ENCODE data around the gene FAM90A1. TPM values are rescaled to one million over a fixed set of nuclear protein-coding genes. Genes with fewer than 3 reads are reported as not detected.
"Not testable (repeated sequence)": the region's sequence is repeated elsewhere in the genome, so short reads cannot be mapped to it uniquely, and the experiment has no call there.

The FAM90A1 gene
- total RNA-seq, 2 donors from 2014 or later, result 0.40 TPM; not detected in 1

DNA sequence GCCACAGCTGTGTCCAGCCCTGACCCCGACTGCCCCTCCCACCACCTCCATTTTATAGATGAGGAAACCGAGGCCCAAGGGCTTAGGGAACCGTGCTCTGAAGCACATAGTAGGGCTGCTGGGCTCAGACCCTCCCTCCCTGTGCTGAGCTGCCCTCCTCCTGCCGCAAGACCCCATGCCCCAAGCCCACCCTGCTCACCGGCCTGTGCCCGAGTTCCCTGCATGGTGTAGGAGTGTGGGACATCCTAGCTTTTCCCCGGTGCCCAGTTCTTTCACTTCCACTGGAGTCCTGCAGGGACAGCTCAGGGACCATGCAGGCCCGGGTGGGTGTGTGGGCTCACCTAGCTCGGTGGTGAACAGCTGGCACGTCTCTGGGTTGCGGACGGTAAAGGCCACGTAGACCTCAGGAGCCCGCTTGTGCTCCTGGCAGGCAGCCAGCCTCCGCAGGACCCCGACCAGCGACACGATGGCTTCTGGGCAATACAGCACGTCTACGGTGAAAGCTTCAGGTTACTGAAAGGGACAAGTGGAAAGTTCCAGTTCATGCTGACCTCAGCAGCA lies 6.6 kb upstream of the FAM90A1 start:
- not testable (repeated sequence) for H3K9me3 ChIP-seq (ENCODE audit: control insufficient read depth, low read length); H3K9me3 Mint-ChIP-seq; H3K27me3 Mint-ChIP-seq (ENCODE audit: insufficient read depth); H3K4me1 Mint-ChIP-seq; H3K4me3 Mint-ChIP-seq; H3K27me3 ChIP-seq (ENCODE audit: control insufficient read depth, insufficient read depth, low read length, poor library complexity, severe bottlenecking); H3K4me1 ChIP-seq (ENCODE audit: control insufficient read depth, insufficient read depth, low read length); H3K36me3 Mint-ChIP-seq (ENCODE audit: low read depth); DNase-seq; H3K4me3 ChIP-seq (ENCODE audit: low read length); H3K27ac ChIP-seq (ENCODE audit: low read depth, low read length); H3K27ac Mint-ChIP-seq; H3K36me3 ChIP-seq (ENCODE audit: control insufficient read depth, insufficient read depth, low read length); H3K9ac ChIP-seq (ENCODE audit: extremely low read depth, low read length, poor library complexity, severe bottlenecking)
- 87 to 100% methylated on average over 1 to 18 of the region's 20 CpGs for WGBS, 2 experiments (ENCODE audit: insufficient coverage in 1 of 2, insufficient read length in 1 of 2)

DNA sequence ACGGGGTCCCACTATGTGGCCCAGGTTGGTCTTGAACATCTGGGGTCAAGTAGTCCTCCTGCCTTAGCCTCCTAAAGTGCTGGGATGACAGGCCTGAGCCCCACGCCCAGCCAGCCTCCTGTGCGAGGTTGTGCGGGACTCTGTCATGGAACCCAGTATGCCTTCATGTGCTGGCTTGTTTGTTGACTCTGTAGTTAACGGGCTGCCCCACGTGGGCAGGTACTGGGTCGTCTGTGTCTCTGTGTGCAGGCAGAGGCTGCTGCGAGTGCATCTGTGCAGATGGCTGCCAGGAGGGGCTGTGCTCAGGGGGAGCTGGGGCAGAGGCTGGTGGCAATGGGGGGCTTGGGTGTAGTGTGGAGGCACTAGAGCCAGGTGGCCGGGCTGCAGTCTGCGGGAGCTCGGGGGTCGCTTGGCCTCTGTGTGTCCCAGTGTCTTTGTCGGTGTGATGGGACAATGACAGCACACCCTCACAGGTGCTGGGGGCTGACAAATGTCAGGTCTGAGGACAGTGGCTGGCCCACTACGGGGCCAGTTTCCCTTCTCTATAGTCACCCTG lies 6.0 kb upstream of the FAM90A1 start:
- 89 to 100% methylated on average over 4 to 14 of the region's 14 CpGs for WGBS, 2 experiments (ENCODE audit: insufficient coverage in 1 of 2, insufficient read length in 1 of 2)

DNA sequence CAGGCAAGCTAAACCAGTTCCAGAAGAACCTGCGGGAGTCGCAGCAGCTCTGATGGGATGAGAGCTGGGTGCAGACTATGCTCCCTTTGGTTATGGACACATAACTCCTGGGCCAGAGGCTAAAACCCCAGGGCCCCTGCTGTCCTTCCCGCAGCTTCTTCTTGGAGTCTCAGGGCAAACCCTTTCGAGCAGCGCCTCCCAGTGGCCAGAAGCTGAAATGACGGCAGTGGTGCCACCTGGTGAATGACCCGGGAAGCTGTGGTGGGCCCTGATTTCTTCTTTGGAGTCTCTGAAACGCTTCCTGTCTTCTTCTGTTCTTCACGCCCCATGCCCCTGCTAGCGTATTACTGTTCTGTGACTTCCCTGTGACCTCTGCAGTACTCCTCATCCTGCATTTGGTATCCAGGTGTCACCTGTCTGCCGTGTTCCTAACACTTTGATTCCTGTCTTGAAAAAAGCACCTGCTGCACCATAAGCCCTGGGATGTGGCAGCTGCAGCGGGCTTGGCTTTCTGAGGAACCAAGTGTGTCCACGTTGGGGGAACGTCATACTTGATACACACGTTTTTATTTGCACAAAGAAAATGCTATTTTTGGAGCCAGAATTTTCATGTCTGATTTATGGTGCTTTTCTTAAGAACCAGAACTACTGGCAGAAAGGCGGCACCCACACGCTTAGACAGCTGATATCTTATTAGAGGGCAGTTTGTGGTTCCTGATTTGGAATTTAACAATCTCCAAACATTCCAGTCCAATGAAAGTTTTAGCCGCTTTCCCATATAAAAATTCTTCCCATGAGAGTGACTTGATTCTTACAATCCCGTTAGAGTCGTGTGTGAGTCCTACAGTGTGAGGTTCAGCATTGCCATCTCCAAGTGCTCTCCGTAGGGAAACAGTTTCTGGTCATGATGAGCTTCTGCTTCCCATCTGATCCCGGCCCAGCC lies 4.5 kb upstream of the FAM90A1 start:
- not testable (repeated sequence) for H3K36me3 Mint-ChIP-seq (ENCODE audit: low read depth); H3K4me3 ChIP-seq (ENCODE audit: low read length); H3K36me3 ChIP-seq (ENCODE audit: control insufficient read depth, insufficient read depth, low read length); H3K9me3 ChIP-seq (ENCODE audit: control insufficient read depth, low read length); H3K27me3 Mint-ChIP-seq (ENCODE audit: insufficient read depth); H3K9me3 Mint-ChIP-seq; H3K27ac Mint-ChIP-seq; H3K9ac ChIP-seq (ENCODE audit: extremely low read depth, low read length, poor library complexity, severe bottlenecking); H3K4me1 Mint-ChIP-seq; H3K27me3 ChIP-seq (ENCODE audit: control insufficient read depth, insufficient read depth, low read length, poor library complexity, severe bottlenecking); H3K27ac ChIP-seq (ENCODE audit: low read depth, low read length); H3K4me1 ChIP-seq (ENCODE audit: control insufficient read depth, insufficient read depth, low read length); H3K4me3 Mint-ChIP-seq
- WGBS, 2 experiments (ENCODE audit: insufficient coverage in 1 of 2, insufficient read length in 1 of 2), result 64 to 81% methylated on average over 12 to 22 of the region's 22 CpGs
- peak; percentile 98 for TF ChIP-seq CTCF (conservative IDR thresholded peaks at IDR 0.05)
- DNase-seq, result peak; percentile 92

More for the DNA sequence above, 6.0 kb upstream of the FAM90A1 start:
- H3K9me3 Mint-ChIP-seq; H3K4me3 ChIP-seq (ENCODE audit: low read length); H3K9me3 ChIP-seq (ENCODE audit: control insufficient read depth, low read length); H3K36me3 ChIP-seq (ENCODE audit: control insufficient read depth, insufficient read depth, low read length); DNase-seq; H3K27me3 Mint-ChIP-seq (ENCODE audit: insufficient read depth); H3K4me1 Mint-ChIP-seq; H3K4me1 ChIP-seq (ENCODE audit: control insufficient read depth, insufficient read depth, low read length); H3K4me3 Mint-ChIP-seq; H3K9ac ChIP-seq (ENCODE audit: extremely low read depth, low read length, poor library complexity, severe bottlenecking); H3K27ac ChIP-seq (ENCODE audit: low read depth, low read length); H3K27me3 ChIP-seq (ENCODE audit: control insufficient read depth, insufficient read depth, low read length, poor library complexity, severe bottlenecking); H3K36me3 Mint-ChIP-seq (ENCODE audit: low read depth): not testable (repeated sequence)
- peak overlapping the region; percentile 25 for H3K27ac Mint-ChIP-seq

DNA sequence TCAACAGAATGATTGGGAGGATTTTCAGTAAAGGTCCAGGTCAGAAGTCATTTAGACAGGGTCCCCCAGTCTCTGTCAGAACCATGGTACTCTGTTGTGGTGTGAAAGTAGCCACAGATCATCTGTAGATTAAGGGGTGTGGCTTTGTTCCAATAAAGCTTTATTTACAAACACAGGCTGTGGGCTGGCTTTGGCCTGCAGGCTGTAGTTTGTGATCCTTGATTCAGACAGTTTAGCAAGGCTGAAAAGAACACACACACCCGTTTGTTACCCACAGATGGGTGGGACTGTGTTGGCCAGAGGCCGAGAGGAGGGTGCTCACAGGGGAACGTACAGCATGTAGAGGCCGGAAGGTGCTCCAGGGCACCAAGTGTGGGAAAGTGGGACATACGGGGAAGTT lies 3.6 kb upstream of the FAM90A1 start:
- not testable (repeated sequence) for H3K9me3 Mint-ChIP-seq; H3K9me3 ChIP-seq (ENCODE audit: control insufficient read depth, low read length); H3K27ac ChIP-seq (ENCODE audit: low read depth, low read length); H3K27me3 Mint-ChIP-seq (ENCODE audit: insufficient read depth); H3K4me3 ChIP-seq (ENCODE audit: low read length); H3K36me3 ChIP-seq (ENCODE audit: control insufficient read depth, insufficient read depth, low read length); H3K9ac ChIP-seq (ENCODE audit: extremely low read depth, low read length, poor library complexity, severe bottlenecking); H3K4me1 ChIP-seq (ENCODE audit: control insufficient read depth, insufficient read depth, low read length); H3K4me1 Mint-ChIP-seq; H3K36me3 Mint-ChIP-seq (ENCODE audit: low read depth); H3K4me3 Mint-ChIP-seq; H3K27me3 ChIP-seq (ENCODE audit: control insufficient read depth, insufficient read depth, low read length, poor library complexity, severe bottlenecking); H3K27ac Mint-ChIP-seq
- DNase-seq, result peak; percentile 13
- 96% methylated on average over 2 of the region's 5 CpGs; no CpG with 5 or more reads in 1 of the 2 experiments for WGBS, 2 experiments (ENCODE audit: insufficient coverage in 1 of 2, insufficient read length in 1 of 2)

- H3K36me3 ChIP-seq (ENCODE audit: control insufficient read depth, insufficient read depth, low read length); H3K9me3 Mint-ChIP-seq; H3K4me1 ChIP-seq (ENCODE audit: control insufficient read depth, insufficient read depth, low read length); H3K4me1 Mint-ChIP-seq; H3K9me3 ChIP-seq (ENCODE audit: control insufficient read depth, low read length); H3K4me3 Mint-ChIP-seq; H3K27ac ChIP-seq (ENCODE audit: low read depth, low read length); H3K27me3 ChIP-seq (ENCODE audit: control insufficient read depth, insufficient read depth, low read length, poor library complexity, severe bottlenecking); H3K36me3 Mint-ChIP-seq (ENCODE audit: low read depth); H3K27ac Mint-ChIP-seq; H3K9ac ChIP-seq (ENCODE audit: extremely low read depth, low read length, poor library complexity, severe bottlenecking); H3K4me3 ChIP-seq (ENCODE audit: low read length); H3K27me3 Mint-ChIP-seq (ENCODE audit: insufficient read depth): not testable (repeated sequence)
- DNase-seq, result peak; percentile 21
- WGBS, 2 experiments (ENCODE audit: insufficient coverage in 1 of 2, insufficient read length in 1 of 2), result 93 to 100% methylated on average over 1 to 4 of the region's 7 CpGs
Measured at GRCh38 chr12:8229486-8229885, 2.1 kb upstream of the FAM90A1 start.

GRCh38 chr12:8228607-8229006 lies 1.2 kb upstream of the FAM90A1 start:
- not testable (repeated sequence) for H3K9ac ChIP-seq (ENCODE audit: extremely low read depth, low read length, poor library complexity, severe bottlenecking); DNase-seq; H3K4me1 ChIP-seq (ENCODE audit: control insufficient read depth, insufficient read depth, low read length); H3K9me3 Mint-ChIP-seq; H3K4me3 ChIP-seq (ENCODE audit: low read length); H3K27me3 ChIP-seq (ENCODE audit: control insufficient read depth, insufficient read depth, low read length, poor library complexity, severe bottlenecking); H3K36me3 ChIP-seq (ENCODE audit: control insufficient read depth, insufficient read depth, low read length); H3K4me3 Mint-ChIP-seq; H3K9me3 ChIP-seq (ENCODE audit: control insufficient read depth, low read length); H3K27me3 Mint-ChIP-seq (ENCODE audit: insufficient read depth); H3K4me1 Mint-ChIP-seq; H3K27ac ChIP-seq (ENCODE audit: low read depth, low read length); H3K27ac Mint-ChIP-seq; H3K36me3 Mint-ChIP-seq (ENCODE audit: low read depth)
- 94 to 100% methylated on average over 1 to 8 of the region's 11 CpGs for WGBS, 2 experiments (ENCODE audit: insufficient coverage in 1 of 2, insufficient read length in 1 of 2)
